DOHH2 (cell line): Measurements from ENCODE around the gene FOXA1.

Experiments
- H3F3A ChIP-seq: fragments of 200-600 bp; sonication (generic), shearing (Covaris generic); 2 replicates; pipeline ENCODE4 v1.6.0; 2016; ENCODE audit warnings: antibody characterized with exemption, mild to moderate bottlenecking; ENCODE audit not compliant: control insufficient read depth, insufficient read depth
- H3K27ac ChIP-seq: fragments of 200-600 bp; sonication (generic); 2 replicates; pipeline ENCODE4 v1.5.1; 2014; ENCODE audit warnings: low read depth, mild to moderate bottlenecking, low read length, moderate library complexity
- H3K27me3 ChIP-seq: fragments of 200-600 bp; sonication (generic); 2 replicates; pipeline ENCODE4 v1.6.1; 2014; ENCODE audit warnings: mild to moderate bottlenecking, low read length, mixed read lengths; ENCODE audit not compliant: control insufficient read depth
- H3K36me3 ChIP-seq: fragments of 200-600 bp; sonication (generic); 2 replicates; pipeline ENCODE4 v1.6.1; 2014; ENCODE audit warnings: mild to moderate bottlenecking, low read length, moderate library complexity, mixed read lengths; ENCODE audit not compliant: control insufficient read depth
- H3K4me1 ChIP-seq: fragments of 200-600 bp; sonication (generic); 2 replicates; pipeline ENCODE4 v1.6.1; 2014; ENCODE audit warnings: mild to moderate bottlenecking, low read length, mixed read lengths; ENCODE audit not compliant: control insufficient read depth
- H3K4me2 ChIP-seq: fragments of 200-600 bp; sonication (generic); 2 replicates; pipeline ENCODE4 v1.6.0; 2014; ENCODE audit warnings: mild to moderate bottlenecking, low read length, moderate library complexity
- H3K4me3 ChIP-seq: fragments of 200-600 bp; sonication (generic); 2 replicates; pipeline ENCODE4 v1.5.1; 2014; ENCODE audit warnings: mild to moderate bottlenecking, low read length, mixed read lengths
- H3K79me2 ChIP-seq: fragments of 200-600 bp; sonication (generic); 2 replicates; pipeline ENCODE4 v1.6.1; 2014; ENCODE audit warnings: mild to moderate bottlenecking, low read length, mixed read lengths; ENCODE audit not compliant: control insufficient read depth
- H3K9me2 ChIP-seq: fragments of 200-600 bp; sonication (generic); replicated peaks from 2 replicates; pipeline ENCODE4 v1.6.1; 2014; ENCODE audit warnings: mild to moderate bottlenecking, low read length, mixed read lengths; ENCODE audit not compliant: control insufficient read depth
- H3K9me3 ChIP-seq: fragments of 200-600 bp; sonication (generic); 2 replicates; pipeline ENCODE4 v1.6.1; 2014; ENCODE audit warnings: antibody characterized with exemption, low read length, mixed read lengths; ENCODE audit not compliant: control insufficient read depth, insufficient read depth
- H4K20me1 ChIP-seq: fragments of 200-600 bp; sonication (generic); 2 replicates; pipeline ENCODE4 v1.6.0; 2014; ENCODE audit warnings: low read depth, mild to moderate bottlenecking, antibody characterized with exemption, low read length, moderate library complexity; ENCODE audit not compliant: control insufficient read depth, insufficient read depth
- EZH2phosphoT487 ChIP-seq: fragments of 200-600 bp; sonication (generic); IDR thresholded peaks from 2 replicates; pipeline ENCODE4 v1.6.1; 2017; ENCODE audit warnings: borderline replicate concordance, mild to moderate bottlenecking, antibody characterized with exemption, low read length, moderate library complexity, mixed read lengths
- TF ChIP-seq, protein P1 (sequence below): fragments of 200-600 bp; sonication (generic); IDR thresholded peaks from one replicate; pipeline ENCODE4 v1.5.1; 2014; ENCODE audit warnings: antibody characterized with exemption, mild to moderate bottlenecking, low read depth, low read length; ENCODE audit not compliant: poor library complexity, severe bottlenecking

Gene FOXA1

DNA sequence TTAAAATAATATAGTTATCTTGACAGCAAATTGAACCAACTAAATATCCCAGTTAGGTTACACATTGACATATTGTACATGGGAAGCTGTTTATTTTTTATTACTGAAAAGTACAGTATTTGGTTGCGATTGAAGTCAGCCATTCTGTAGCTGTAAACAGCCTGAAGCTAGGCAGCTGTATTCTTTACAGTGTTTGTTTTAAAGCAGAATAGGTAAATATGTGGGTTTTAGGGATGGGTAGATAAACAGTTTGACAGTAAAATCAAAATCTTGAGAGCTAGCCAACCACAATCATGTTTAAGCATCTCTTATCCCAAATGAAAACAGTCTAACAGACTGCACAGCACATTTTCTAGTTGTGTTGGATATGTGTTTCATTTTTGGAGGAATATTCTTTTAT lies 46.1 kb upstream of the FOXA1 start:
- Histone ChIP-seq H3K4me3 (no peak overlapping the region), H3K79me2 (no peaks in the 10 kb centered on the region), H3K4me1 (no peaks in the 10 kb centered on the region), H3K4me2 (no peak overlapping the region), H3K9me3 (no peaks in the 10 kb centered on the region), H3F3A (no peaks in the 10 kb centered on the region), H3K27ac (no peak overlapping the region), H3K27me3 (no peaks in the 10 kb centered on the region), H3K9me2 (no peaks in the 10 kb centered on the region), H3K36me3 (no peaks in the 10 kb centered on the region), H4K20me1 (no peaks in the 10 kb centered on the region)
- TF ChIP-seq, protein P1, sequence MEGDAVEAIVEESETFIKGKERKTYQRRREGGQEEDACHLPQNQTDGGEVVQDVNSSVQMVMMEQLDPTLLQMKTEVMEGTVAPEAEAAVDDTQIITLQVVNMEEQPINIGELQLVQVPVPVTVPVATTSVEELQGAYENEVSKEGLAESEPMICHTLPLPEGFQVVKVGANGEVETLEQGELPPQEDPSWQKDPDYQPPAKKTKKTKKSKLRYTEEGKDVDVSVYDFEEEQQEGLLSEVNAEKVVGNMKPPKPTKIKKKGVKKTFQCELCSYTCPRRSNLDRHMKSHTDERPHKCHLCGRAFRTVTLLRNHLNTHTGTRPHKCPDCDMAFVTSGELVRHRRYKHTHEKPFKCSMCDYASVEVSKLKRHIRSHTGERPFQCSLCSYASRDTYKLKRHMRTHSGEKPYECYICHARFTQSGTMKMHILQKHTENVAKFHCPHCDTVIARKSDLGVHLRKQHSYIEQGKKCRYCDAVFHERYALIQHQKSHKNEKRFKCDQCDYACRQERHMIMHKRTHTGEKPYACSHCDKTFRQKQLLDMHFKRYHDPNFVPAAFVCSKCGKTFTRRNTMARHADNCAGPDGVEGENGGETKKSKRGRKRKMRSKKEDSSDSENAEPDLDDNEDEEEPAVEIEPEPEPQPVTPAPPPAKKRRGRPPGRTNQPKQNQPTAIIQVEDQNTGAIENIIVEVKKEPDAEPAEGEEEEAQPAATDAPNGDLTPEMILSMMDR: no peak
- TF ChIP-seq EZH2phosphoT487: no peak

DNA sequence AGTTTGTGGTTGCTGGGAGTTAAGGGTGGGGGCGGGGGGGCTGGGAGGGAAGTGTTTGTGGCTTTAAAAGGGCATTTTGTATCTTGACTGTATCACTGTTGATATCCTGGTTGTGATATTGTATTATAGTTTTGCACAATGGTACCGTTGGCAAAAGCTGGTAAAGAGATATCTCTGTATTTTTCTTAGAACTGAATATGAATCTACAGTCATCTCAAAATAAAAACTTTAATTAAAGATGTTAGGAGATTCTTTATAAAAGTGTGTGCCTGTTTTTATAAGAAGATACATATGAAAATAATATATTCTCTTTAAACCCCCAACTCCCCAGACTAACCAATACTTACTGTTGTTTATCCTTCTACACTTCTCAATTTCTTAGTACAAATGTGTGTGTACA lies 43.5 kb upstream of the FOXA1 start:
- no peaks in the 10 kb centered on the region for H4K20me1 ChIP-seq
- TF ChIP-seq EZH2phosphoT487: no peak
- no peaks in the 10 kb centered on the region for H3K9me2 ChIP-seq
- no peak overlapping the region for H3K4me3 ChIP-seq
- H3K9me3 ChIP-seq: no peaks in the 10 kb centered on the region
- H3K4me1 ChIP-seq: no peaks in the 10 kb centered on the region
- H3K27me3 ChIP-seq: no peaks in the 10 kb centered on the region
- H3K79me2 ChIP-seq: no peaks in the 10 kb centered on the region
- no peaks in the 10 kb centered on the region for H3K36me3 ChIP-seq
- no peak overlapping the region for H3K4me2 ChIP-seq
- no peak overlapping the region for H3K27ac ChIP-seq
- H3F3A ChIP-seq: no peaks in the 10 kb centered on the region

DNA sequence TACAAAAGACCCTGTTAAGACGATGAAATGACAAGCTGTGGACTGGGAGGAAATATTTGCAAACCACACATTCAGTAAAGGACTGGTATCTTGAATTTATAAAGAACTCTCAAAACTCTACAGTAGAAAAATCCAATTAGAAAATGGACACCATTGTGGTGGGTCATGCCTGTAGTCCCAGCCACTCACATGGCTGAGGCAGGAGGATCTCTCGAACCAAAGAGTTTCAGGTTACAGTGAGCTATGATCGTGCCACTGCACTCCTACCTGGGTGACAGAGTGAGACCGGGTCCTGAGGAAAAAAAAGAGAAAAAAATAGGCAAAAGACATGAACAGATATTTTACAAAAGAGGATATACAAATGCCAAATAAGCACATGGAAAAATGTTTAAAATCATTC lies 42.3 kb upstream of the FOXA1 start:
- no peaks in the 10 kb centered on the region for H3K36me3 ChIP-seq
- no peak for TF ChIP-seq EZH2phosphoT487
- H3K4me2 ChIP-seq: no peak overlapping the region
- H3K9me2 ChIP-seq: no peaks in the 10 kb centered on the region
- H3K4me1 ChIP-seq: no peaks in the 10 kb centered on the region
- no peak overlapping the region for H3K4me3 ChIP-seq
- H3K79me2 ChIP-seq: no peaks in the 10 kb centered on the region
- H3K27me3 ChIP-seq: no peaks in the 10 kb centered on the region
- H3K9me3 ChIP-seq: peaks cover 6% of the 10 kb centered on the region; the same call in 1 of the 2 replicates
- no peak overlapping the region for H3K27ac ChIP-seq
- H4K20me1 ChIP-seq: no peaks in the 10 kb centered on the region
- no peaks in the 10 kb centered on the region for H3F3A ChIP-seq

DNA sequence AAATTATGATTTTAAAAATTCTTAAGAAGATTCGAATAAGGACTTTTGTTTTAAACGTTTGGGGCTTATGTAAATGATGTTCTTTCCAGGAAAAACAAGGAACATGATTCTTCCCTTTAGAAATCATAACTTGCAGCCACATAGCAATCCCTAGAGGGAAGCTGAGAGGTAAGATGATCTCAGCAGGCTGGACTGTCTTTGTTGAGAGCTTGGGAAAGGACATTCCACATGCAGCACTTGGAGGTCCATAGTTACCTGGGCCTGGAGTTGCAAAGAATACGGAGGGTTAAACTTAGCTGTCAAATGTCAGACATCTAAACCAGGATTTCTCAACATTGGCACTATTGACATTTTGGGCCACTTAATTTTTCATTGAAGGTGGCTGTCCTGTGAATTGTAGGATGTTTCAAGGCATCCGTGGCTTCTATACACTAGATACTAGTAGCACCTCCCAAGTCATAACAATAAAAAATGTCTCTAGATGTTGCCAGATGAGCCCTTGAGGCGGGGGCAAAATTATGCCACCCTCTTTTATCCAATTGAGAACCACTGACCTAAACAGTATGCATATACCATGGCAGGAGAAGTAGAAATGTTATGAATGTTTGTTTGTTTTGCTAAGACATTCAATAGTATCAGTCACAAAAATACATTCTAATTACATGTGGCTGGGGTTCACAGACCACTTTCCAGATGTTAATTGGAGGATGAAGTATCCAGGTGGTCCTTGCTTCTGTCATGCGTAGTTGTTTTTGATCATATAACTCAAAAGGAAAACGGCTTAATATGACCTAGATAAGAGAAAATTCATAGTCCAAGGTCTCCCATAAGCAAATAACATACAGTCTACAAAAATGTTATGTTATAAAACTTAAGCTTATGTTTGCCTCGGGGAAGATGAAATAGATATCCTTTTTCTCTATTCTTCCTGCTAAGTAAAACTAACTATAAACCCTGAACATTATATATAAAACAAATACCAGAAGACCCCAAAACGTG lies 30.8 kb upstream of the FOXA1 start:
- H3K36me3 ChIP-seq: no peaks in the 10 kb centered on the region
- TF ChIP-seq, protein P1: no peak
- no peak for TF ChIP-seq EZH2phosphoT487
- no peaks in the 10 kb centered on the region for H4K20me1 ChIP-seq
- H3K4me3 ChIP-seq: no peak overlapping the region
- no peak overlapping the region for H3K4me2 ChIP-seq
- H3K79me2 ChIP-seq: no peaks in the 10 kb centered on the region
- H3K4me1 ChIP-seq: no peaks in the 10 kb centered on the region
- H3K9me2 ChIP-seq: no peaks in the 10 kb centered on the region
- H3K9me3 ChIP-seq: no peaks in the 10 kb centered on the region
- H3K27me3 ChIP-seq: no peaks in the 10 kb centered on the region
- H3K27ac ChIP-seq: no peak overlapping the region
- no peaks in the 10 kb centered on the region for H3F3A ChIP-seq
